NCI-H128 (cell line): ENCODE measurements around the gene SPTLC3.
"Not testable (repeated sequence)": the region's sequence is repeated elsewhere in the genome, so short reads cannot be mapped to it uniquely, and the experiment has no call there.

Experiments
- DNase-seq: peaks from one replicate; lab custom pipeline; 2025; ENCODE audit not compliant: unreplicated experiment; lab: John Stamatoyannopoulos, UW

Gene SPTLC3

DNA sequence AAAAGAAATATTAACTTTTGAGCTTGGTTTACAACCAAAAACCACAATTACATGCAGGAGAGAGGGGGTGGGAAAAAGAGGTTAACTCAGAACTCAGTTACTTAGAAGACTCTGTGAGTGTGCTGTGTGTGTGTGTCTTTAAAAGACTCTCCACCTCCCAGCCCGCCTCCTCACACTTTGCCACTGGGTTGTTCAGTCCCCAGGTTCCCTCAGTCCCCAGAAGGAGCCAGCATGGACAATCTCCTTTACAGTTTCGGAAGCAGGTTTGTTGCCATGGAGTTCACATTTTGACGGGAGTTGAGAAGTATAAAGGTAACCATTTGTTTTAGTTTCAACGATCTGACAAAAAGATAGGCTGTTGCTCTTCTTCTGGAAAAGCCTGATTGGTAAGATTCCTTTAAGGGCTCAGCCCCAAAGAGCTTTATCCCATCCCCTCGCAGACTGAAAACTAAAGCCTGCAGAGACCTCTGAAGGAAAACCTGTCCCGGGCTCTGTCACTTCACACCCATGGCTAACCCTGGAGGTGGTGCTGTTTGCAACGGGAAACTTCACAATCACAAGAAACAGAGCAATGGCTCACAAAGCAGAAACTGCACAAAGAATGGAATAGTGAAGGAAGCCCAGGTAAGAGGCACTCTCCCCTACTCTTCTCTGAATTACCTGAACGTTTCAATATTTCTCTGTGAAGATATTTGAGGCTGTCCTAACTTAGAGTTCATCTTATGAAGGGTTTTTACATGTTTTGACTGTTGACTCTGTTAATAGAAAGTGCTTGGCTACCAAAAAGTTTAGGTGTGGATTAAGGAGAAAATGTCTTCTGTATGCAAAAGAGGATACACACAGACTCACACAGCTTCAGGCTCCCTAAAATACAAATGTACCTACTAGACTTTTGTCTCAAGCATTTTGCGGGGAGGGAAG is at the start of gene SPTLC3:
SPTLC3 (plus strand) TSS at position 212 of the 921 bp plus-strand sequence; CDS start at position 508, 296 bp downstream.
- DNase-seq: no peak

DNA sequence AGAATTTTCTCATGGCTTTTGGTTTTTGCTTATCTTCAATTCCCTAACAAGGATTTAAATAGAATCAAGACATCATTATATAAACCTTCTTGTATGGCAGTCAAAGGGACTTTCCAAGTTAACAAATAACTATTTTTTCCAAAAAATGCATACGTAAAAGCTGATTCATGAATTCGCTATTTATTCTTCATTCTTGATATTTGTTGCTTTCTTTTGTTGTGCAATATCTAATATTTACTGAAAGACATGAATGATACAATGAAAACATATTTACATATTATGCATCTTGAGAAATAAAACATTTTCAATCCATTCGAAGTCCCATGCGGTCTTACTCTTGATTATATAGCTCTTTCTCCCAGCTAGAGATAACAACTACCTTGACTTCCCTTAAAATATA is 47.0 kb upstream of the SPTLC3 start:
- DNase-seq: no peak

DNA sequence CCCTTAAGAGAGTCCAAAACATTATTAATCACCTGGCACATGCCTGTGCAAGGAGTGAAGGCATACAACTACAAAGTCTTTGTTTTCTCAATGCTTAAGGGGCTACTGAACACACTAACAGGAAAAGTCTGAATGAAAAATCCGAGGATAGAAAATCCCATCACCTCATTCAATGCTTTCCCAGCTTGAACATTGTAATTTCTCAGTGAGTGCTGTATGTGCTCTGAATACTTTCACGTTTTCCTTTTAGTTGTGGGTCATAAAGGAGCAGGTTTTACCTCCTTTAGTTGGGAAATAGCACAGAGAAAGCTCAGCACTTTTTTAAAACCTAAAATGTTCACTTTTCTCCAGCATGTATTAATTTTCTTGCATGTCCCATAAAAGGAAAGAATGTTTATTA is 45.9 kb upstream of the SPTLC3 start:
- DNase-seq: no peak

DNA sequence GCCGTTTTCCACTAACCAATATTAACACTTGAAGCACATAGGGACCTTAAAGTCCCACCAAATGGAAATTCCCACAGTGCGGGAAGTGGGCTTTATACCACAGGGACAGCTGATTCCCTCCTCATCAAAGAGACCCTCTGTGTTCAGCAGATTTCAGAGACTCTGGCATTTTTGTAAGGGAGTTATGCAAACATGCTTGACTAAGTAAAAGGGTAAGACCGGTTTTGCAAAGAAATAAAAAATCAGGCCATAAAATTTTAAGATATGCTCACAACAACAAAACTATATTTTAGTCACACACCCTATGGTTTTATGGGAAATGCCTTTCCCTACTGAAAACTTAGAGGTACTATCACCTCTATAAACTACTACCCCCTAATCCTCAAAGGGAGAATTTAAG is 45.4 kb upstream of the SPTLC3 start:
- no peak for DNase-seq

DNA sequence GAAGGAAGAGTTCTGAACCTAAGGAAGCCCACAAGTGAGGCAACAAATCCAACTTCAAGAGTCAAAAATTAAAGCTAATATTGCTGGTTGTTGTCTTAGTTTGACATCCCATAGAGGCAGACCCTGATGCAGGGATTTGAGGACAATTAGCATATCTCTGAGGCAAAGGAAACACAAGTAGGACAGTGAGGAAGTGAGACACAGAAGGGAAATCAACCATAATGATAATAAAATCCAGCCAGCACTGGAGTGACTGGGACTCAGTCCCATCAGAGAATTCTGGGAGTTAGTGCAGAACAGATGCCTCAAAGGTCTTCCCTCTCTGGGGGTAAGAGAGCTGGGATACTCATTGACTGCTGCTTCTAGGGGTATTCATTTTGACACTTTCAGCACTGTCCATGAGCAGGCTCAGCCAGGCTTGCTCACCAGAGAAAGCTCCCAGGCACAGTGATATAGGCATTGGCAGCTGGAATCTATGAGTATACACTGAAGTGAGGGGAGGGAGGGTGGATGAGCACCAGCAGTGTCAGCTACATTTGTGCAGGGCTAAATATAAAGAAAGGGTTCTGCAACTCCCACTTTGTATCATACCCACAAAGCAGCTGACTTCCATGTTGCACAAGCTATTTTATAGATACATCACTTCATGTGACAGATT is 43.4 kb upstream of the SPTLC3 start:
- DNase-seq: no peak

DNA sequence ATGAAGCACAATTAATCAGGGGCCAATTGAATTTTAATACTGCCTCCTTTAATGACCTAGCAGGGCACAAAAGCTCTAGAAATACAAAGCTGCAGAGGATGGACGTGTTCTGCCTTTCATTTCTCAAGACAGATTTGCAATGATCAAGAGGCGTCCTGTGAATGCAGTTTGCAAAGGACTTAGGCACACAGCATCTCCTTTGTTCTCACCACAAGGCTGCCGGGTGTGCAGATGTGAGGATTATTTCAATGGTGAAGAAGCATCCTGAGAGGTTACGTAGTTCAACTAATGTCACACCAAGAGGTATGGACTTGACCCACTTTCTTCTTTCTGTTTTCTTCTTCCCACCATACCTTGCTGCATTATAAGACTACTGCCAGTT is 42.9 kb upstream of the SPTLC3 start:
- no peak for DNase-seq

DNA sequence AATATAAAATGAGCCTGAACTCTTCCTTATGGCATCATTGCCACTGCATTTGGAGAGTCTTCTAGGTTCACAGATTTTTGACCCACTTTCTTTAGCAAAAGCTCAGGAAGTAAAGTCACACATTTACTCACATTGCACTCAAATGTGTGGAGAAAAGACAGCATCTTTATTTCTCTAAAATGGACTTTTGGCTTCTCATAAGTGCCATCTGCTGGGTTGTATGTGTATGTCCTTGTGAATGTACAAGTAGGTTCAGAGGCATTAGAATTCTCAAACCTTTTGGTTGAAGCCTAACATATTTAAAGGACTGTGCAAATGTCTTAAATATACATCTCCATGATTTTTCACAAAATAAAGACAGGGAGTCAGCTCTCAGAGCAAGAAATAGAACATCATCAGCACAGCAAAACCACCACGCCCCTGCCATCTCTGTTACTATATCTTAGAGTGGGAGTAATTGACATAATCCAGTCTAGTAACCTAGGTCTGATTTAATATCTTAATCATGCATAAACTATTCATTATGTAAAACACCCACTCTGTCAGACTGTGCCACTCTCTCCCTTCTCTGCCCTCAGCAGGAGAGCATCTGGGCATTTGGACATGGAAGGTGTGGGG is 42.2 kb upstream of the SPTLC3 start:
- no peak for DNase-seq

DNA sequence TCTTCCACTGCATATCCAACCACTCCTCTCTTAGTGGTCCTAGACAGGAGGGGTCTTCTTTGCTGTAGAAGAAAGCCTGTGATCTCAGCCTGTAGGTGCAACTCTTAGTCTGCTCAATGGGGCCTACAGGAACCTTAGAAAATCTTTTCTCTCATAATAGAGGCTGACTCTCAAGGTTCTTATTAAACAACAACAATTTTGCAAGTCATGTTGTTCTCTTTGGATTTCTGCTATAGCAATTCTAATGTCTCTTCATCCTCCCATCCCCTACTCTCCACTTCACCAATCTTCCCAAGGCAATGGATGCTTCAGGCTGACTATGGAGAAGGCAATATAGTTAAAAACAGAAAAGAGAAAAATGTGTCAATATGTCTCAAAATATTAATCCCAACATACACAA is 40.8 kb upstream of the SPTLC3 start:
- no peak for DNase-seq

DNA sequence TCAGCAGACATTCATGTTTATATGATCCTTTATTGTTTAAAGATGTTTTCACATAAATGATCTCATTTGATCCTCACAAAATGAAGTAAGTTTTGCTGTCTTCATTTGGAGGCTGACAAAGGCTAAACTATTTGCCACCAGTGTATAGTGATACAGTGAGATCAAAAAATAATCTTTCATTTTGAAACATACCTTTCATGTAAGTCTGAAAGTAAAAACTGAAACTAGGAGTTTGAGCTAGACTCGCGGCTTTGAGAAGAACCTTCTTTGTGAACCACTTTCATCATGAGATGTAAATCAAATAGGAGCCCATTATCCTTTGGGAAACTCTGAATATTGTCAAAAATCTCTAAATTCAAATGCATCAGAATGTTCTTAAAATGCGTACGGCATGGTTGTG is 40.3 kb upstream of the SPTLC3 start:
- no peak for DNase-seq

DNA sequence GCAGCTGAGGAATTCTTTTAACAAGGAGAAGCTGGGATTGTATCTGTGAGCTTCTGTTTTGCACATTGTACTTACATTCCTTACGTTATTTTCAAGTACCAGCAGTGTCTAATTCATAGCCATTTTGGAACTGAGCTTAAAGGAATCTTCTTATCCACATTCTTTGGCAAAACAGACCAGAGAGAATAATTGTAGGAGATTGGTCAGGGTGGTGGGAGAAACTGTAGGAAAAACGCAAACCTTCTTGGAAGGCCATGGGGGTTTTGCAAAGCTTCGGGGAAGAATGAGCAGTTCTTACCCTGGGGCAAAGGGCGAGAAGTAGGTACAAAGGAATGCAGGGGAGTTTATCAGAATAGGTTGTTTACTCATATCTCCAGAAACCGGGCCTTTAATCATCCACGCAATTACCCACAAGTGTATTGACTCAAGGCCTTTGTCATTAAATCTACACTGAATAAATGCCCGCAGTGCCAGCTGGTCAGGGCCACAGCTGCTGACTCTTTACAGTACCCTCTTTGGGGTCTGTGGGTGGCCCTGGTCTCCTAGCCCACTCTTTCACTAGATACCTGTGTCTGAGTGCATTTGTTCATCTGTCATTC is 39.6 kb upstream of the SPTLC3 start:
- no peak for DNase-seq

DNA sequence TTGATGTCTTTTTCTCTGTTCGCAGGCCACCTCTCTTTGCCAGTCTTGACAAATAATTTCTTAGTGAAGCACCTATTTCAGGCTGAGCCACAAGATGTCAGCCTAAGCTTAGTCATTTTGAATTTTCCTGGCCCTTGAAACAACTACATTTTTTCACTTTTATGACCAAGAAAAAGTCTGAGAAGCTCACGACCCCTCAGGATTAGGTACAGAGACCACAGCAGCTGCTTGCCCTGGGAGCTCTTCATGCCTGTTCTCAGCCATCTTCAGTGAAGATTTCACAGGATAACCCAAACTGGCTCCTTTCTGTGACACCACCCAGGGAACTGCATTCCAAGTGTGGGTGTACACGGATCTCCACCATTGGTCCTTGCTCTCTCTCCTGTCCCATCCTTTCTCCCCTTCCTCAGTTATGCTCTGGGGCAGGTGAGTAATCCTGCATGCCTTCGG is 38.4 kb upstream of the SPTLC3 start:
- DNase-seq: no peak

DNA sequence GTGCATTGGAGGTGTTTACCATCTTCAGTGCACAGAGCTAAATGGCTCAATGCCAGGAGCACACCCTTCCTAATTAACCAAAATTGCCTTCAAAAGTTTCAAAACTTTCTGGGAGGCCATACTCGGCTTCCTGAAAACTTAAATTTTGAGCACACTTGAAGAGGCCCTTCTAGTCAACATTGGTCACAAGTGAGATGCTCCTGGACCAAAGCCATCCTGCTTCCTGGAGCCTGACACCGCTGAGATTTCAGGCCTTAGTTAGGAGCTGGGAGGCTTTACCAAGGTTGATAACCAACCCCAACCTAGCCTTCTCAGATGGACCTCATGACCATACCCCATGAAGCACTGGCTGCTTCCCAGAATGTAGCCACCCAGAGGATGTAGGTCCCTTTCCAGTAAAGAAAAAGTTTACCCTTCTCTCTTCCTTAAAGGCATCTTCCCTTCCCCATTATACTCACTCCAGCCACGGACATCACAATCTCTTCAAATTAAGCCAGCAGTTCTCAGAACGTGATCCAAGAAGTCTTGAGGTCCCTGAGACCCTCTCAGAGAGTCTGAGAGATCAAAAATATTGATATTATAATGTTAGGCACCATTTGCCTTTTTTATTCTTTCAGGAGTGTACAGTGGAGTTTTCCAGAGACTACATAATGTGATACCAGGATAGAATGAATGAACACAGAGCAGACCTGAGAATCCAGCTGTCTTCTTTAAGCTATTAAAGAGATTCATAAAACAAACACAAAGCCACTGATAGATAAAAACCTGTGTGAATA is 32.8 kb upstream of the SPTLC3 start:
- DNase-seq: no peak

DNA sequence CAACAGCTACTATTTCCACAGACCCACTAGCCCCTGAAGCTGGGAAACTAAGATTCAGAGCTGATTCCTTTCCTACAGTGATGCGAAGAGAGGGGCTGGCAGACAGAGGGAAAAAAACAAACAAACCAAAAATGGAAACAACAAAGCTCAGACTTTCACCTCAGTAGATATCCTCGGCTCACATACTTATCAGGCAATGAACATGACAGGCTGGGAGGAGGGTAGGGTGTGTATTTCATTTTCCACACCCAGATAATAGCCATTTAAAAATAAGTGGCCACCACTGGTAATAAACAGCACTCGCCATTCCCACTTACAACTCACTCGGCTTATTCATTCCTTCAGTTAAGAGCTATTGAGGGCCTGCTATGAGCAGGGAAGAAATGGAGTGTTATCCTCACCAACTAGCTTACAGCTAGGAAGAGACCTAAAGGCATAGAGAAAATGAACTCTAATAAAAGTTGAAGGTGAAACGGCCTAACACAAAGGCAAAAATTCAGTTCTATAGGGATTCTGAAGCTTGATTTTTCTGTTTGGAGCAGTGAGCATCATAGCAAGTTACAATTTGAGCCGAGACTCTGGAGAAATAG is 32.0 kb upstream of the SPTLC3 start:
- no peak for DNase-seq

DNA sequence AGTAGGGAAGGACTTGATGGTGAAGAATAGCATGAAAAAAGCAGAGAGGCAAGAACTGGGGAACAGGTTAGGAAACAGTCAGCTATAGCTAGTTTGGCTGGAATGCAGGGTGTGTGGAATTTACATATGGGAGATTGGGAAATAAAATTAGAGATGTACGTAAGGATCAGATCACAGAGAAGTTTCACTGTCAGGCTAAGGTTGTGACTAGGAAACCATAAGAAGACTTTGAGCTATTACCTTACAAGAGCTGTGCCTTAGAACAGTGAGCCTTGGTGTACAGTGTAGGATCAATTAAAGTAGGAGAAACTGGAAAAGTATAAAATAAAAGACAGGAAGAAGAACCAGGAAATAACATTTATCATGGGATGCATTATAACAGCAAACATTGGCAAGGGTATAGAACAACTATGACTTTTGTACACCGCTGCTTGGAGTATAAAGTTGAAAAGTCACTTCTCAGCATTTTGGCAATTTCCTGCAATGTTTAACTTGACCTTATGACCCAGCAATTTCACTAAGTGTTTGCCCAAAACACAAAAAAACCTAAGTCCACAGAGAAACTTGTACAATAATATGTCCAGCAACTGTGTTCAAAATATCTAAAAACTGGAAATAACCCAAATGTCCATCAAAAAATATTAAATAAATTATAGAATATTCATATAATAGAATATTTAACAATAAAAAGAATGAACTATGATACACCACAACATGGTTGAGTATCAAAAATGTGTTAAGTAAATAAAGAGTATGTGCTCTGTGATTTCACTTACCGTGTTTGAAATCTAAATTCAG is 31.2 kb upstream of the SPTLC3 start:
- DNase-seq: no peak

DNA sequence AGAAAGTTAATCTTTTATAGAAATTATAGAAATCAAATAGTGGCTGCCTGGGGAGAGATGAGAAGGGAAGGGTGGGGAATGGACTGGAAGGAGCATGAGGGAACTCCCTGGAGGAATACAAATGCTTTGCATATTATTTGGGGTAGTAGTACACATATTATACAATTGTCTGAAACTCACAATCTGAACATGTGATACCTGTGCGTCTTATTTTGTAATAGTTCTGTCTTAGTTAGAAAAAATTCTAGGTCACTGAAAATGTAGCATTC is 30.7 kb upstream of the SPTLC3 start:
- no peak for DNase-seq

DNA sequence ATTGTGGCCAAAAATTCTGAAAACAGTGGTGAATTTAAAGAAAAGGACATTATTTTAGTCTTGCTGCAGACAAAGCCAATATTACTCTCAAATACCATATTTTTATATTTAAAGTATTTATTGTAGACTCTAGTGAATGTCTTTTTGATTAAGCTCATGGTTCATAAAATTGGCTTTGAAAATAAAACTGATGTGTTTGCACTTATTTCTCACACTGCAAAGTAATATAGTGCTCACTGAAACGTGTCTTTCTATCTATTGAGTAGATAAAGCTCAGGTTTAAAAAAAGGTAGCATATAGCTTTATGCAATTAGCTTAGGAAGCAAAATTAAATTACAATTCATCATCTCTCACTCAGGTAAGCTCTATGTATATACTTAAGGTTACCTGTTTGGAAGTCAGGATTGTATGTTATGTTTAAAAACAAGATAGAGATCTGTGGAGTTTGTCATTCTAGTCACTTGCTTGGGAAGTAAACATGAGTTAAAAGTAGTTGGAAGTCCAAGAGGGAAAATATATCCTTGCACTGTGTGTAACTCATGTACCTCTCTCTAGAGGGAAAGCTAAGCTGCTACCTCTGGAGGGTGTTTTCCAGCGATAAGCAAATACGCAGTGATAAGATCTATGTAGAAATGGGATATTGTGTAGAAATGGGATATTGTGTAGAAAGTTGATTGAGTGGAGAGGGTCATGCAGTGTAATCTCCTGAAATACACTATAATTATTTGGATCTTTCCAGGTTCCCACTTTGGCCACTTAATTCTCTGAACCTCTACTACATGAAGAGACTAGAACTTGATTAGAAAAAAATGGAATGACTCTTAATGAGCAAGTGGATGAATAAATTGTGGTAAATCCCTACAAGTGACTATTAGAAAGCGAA is 29.9 kb upstream of the SPTLC3 start:
- no peak for DNase-seq

DNA sequence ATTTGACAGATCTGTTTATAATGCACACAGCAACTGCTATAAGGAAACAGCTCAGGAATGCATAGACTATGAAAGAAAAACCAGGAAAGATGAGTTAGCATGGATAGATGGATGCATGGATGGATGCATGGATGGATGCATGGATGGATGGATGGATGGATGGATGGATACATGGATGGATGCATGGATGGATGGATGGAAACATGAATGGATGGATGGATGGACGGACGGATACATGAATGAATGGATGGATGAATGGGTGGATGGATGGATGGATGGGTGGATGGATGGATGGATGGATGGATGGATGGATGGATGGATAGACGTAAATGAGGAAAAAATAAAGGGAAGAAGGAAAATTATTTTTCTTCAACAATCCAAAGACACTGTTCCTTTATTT is 29.1 kb upstream of the SPTLC3 start:
- not testable (repeated sequence) for DNase-seq

DNA sequence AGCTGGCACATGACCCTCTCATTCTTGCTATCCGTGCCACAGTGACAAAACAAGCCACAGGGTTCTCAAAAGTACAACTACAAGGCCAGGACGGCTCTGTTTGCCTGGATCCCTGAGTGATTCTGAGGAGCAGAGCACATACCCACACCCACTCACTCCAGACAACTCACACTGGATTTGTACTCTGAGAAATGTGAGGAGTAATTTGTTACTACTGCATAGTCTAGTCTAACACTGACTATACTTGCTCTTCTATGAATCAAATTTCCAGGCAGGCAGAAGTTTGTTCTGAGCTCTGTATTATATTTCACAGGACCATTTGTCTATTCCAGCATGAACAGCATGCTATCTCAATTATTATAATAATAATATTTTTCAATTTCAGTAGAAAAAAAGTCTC is 26.7 kb upstream of the SPTLC3 start:
- DNase-seq: no peak
